WTC11 (cell line): ENCODE data around the gene SHANK3. TPM values are rescaled to one million over a fixed set of nuclear protein-coding genes. Genes with fewer than 3 reads are reported as not detected.

ENCODE experiments used
- ATAC-seq: fragments of 200-7000 bp; cut with Tn5 transposase; 2 replicates; pipeline ENCODE4 v1.10.0; 2021; ENCODE audit warnings: mild to moderate bottlenecking, moderate library complexity
- CTCF ChIA-PET: fragments of 300-600 bp; sonication (Branson Sonifier 250); formaldehyde crosslinking; loops from one replicate; lab custom pipeline; 2021; ENCODE audit warnings: antibody characterized with exemption; lab: Charles Lee
- POLR2A ChIA-PET: fragments of 350-600 bp; sonication (Branson Sonifier 250); formaldehyde crosslinking; loops from one replicate; lab custom pipeline; 2021; ENCODE audit warnings: antibody characterized with exemption; lab: Charles Lee
- DNase-seq: peaks from one replicate; pipeline ENCODE4 v3.0.0; 2021; ENCODE audit warnings: low spot score
- H3K27ac Mint-ChIP-seq: 2 replicates; pipeline ENCODE4 v1.8.0; 2021; ENCODE audit warnings: mixed read lengths
- H3K27me3 Mint-ChIP-seq: 2 replicates; pipeline ENCODE4 v1.8.0; 2021; ENCODE audit warnings: low read depth, mild to moderate bottlenecking, moderate library complexity, mixed read lengths
- H3K36me3 Mint-ChIP-seq: 2 replicates; pipeline ENCODE4 v1.8.0; 2021; ENCODE audit warnings: mixed read lengths
- H3K4me1 Mint-ChIP-seq: 2 replicates; pipeline ENCODE4 v1.8.0; 2022; ENCODE audit warnings: mixed read lengths
- H3K4me3 Mint-ChIP-seq: 2 replicates; pipeline ENCODE4 v1.8.0; 2021; ENCODE audit warnings: mild to moderate bottlenecking, moderate library complexity, mixed read lengths
- H3K9me3 Mint-ChIP-seq: 2 replicates; pipeline ENCODE4 v1.8.0; 2021; ENCODE audit warnings: mixed read lengths
- ATF2 ChIP-seq: sonication (generic); formaldehyde crosslinking; IDR thresholded peaks from 2 replicates; pipeline ENCODE4 v1.8.1; 2022; ENCODE audit warnings: low read depth, missing genetic modification reagents, borderline replicate concordance
- E2F1 ChIP-seq: sonication (generic); formaldehyde crosslinking; IDR thresholded peaks from 2 replicates; pipeline ENCODE4 v1.8.0; 2022; ENCODE audit warnings: mild to moderate bottlenecking, missing genetic modification reagents
- E2F4 ChIP-seq: sonication (generic); formaldehyde crosslinking; IDR thresholded peaks from 2 replicates; pipeline ENCODE4 v1.8.1; 2022; ENCODE audit warnings: low read depth, mild to moderate bottlenecking, moderate library complexity, missing genetic modification reagents, borderline replicate concordance
- E2F5 ChIP-seq: sonication (generic); formaldehyde crosslinking; IDR thresholded peaks from 2 replicates; pipeline ENCODE4 v1.8.1; 2022; ENCODE audit warnings: mild to moderate bottlenecking, moderate library complexity, missing genetic modification reagents
- EMX1 ChIP-seq: fragments of 250-450 bp; sonication (Bioruptor Pico); IDR thresholded peaks from 2 replicates; pipeline ENCODE4 v1.8.0; 2021; ENCODE audit warnings: mild to moderate bottlenecking
- JAZF1 ChIP-seq: fragments of 250-450 bp; sonication (Bioruptor Pico); IDR thresholded peaks from 2 replicates; pipeline ENCODE4 v1.9.0; 2021; ENCODE audit warnings: moderate library complexity, mild to moderate bottlenecking, inconsistent platforms
- JUN ChIP-seq: sonication (generic); formaldehyde crosslinking; IDR thresholded peaks from 2 replicates; pipeline ENCODE4 v1.8.0; 2023; ENCODE audit warnings: mild to moderate bottlenecking, missing genetic modification reagents
- MAX ChIP-seq: sonication (generic); formaldehyde crosslinking; IDR thresholded peaks from 2 replicates; pipeline ENCODE4 v1.8.0; 2022; ENCODE audit warnings: mild to moderate bottlenecking, missing genetic modification reagents
- NFE2L1 ChIP-seq: sonication (generic); formaldehyde crosslinking; IDR thresholded peaks from 2 replicates; pipeline ENCODE4 v1.8.1; 2023; ENCODE audit warnings: missing genetic modification reagents
- NR3C1 ChIP-seq: sonication (generic); formaldehyde crosslinking; conservative IDR thresholded peaks from 2 replicates; pipeline ENCODE4 v1.8.1; 2023; ENCODE audit warnings: low read depth, mild to moderate bottlenecking, missing genetic modification reagents
- RELA ChIP-seq: sonication (generic); formaldehyde crosslinking; IDR thresholded peaks from 2 replicates; pipeline ENCODE4 v1.8.1; 2022; ENCODE audit warnings: missing genetic modification reagents, mild to moderate bottlenecking, borderline replicate concordance
- USF2 ChIP-seq: sonication (generic); formaldehyde crosslinking; IDR thresholded peaks from 2 replicates; pipeline ENCODE4 v1.8.1; 2023; ENCODE audit warnings: mild to moderate bottlenecking, missing genetic modification reagents, moderate library complexity
- ZBTB43 ChIP-seq: sonication (generic); formaldehyde crosslinking; IDR thresholded peaks from 2 replicates; pipeline ENCODE4 v1.8.1; 2023; ENCODE audit warnings: mild to moderate bottlenecking, missing genetic modification reagents
- ZNF138 ChIP-seq: sonication (generic); formaldehyde crosslinking; conservative IDR thresholded peaks from 2 replicates; pipeline ENCODE4 v1.8.1; 2022; ENCODE audit warnings: mild to moderate bottlenecking, moderate library complexity, missing genetic modification reagents
- ZNF263 ChIP-seq: sonication (generic); formaldehyde crosslinking; IDR thresholded peaks from 2 replicates; pipeline ENCODE4 v1.8.1; 2022; ENCODE audit warnings: low read depth, mild to moderate bottlenecking, moderate library complexity, missing genetic modification reagents
- ZNF281 ChIP-seq: sonication (generic); formaldehyde crosslinking; IDR thresholded peaks from 2 replicates; pipeline ENCODE4 v1.8.0; 2023; ENCODE audit warnings: mild to moderate bottlenecking, missing genetic modification reagents
- ZNF396 ChIP-seq: fragments of 250-450 bp; sonication (Bioruptor Pico); IDR thresholded peaks from 2 replicates; pipeline ENCODE4 v1.8.0; 2021; ENCODE audit warnings: mild to moderate bottlenecking, moderate library complexity, borderline replicate concordance
- ZNF425 ChIP-seq: fragments of 250-450 bp; sonication (Bioruptor Pico); conservative IDR thresholded peaks from 2 replicates; pipeline ENCODE4 v1.9.0; 2021; ENCODE audit warnings: mild to moderate bottlenecking
- ZNF512 ChIP-seq: sonication (generic); formaldehyde crosslinking; IDR thresholded peaks from 2 replicates; pipeline ENCODE4 v1.8.1; 2022; ENCODE audit warnings: missing genetic modification reagents, borderline replicate concordance
- total RNA-seq: library from RNA; stranded (reverse); gene quantifications from 3 replicates; pipeline ENCODE4 v1.2.3, GENCODE V29; 2021

Gene SHANK3
- total RNA-seq, 1 experiment from 2014 or later, result 9.6 TPM

GRCh38 chr22:50701428-50702154, 29.0 kb downstream of the SHANK3 start:
- ChIA-PET POLR2A (no interaction called here), CTCF (interaction anchor here (2.0 to 3.3 kb wide), 2 partner anchors 29 to 139 kb away, joined by 6 to 10 read pairs; partner anchors contain the start of gene SYCE3)
- TF ChIP-seq ZNF281 (no peak), RELA (CRISPR knock-in tag) (no peak), JUN (CRISPR knock-in tag) (no peak), ZNF396 (no peak), JAZF1 (CRISPR knock-in tag) (no peak)
- Mint-ChIP-seq H3K36me3 (no peaks in the 10 kb centered on the region), H3K4me3 (no peak overlapping the region), H3K9me3 (no peaks in the 10 kb centered on the region), H3K27me3 (peaks cover 26% of the 10 kb centered on the region), H3K27ac (no peak overlapping the region), H3K4me1 (peaks cover 3% of the 10 kb centered on the region)
- peak; percentile 3 for DNase-seq
- no peak for ATAC-seq

GRCh38 chr22:50702261-50702671, 29.6 kb downstream of the SHANK3 start:
- Mint-ChIP-seq H3K9me3 (no peaks in the 10 kb centered on the region), H3K36me3 (no peaks in the 10 kb centered on the region), H3K27me3 (peaks cover 22% of the 10 kb centered on the region), H3K4me3 (no peak overlapping the region), H3K4me1 (peaks cover 3% of the 10 kb centered on the region), H3K27ac (no peak overlapping the region)
- ATAC-seq (no peak), DNase-seq (peak; percentile 6)
- CTCF ChIA-PET, result interaction anchor here (0.5 to 1.7 kb wide), 4 partner anchors 59 to 177 kb away, joined by 4 to 5 read pairs (median 4); partner anchors contain the start of genes SCO2 and SYCE3
- POLR2A ChIA-PET, result no interaction called here
- TF ChIP-seq USF2 (CRISPR knock-in tag) (no peak), NR3C1 (CRISPR knock-in tag) (no peak), ZNF138 (no peak), ZNF512 (CRISPR knock-in tag) (no peak), E2F5 (CRISPR knock-in tag) (no peak), ZNF425 (CRISPR knock-in tag) (no peak), RELA (CRISPR knock-in tag) (no peak), ZNF263 (CRISPR knock-in tag) (no peak), E2F1 (CRISPR knock-in tag) (no peak), EMX1 (CRISPR knock-in tag) (no peak), NFE2L1 (CRISPR knock-in tag) (no peak), ZBTB43 (CRISPR knock-in tag) (no peak), E2F4 (no peak), MAX (CRISPR knock-in tag) (no peak), ATF2 (no peak)
